Kidney (tissue), 14 donors: ENCODE results near the gene ZNF638. TPM values are rescaled to one million over a fixed set of nuclear protein-coding genes. Genes with fewer than 3 reads are reported as not detected.

Experiments
- DNase-seq, 5 donors: peaks; one replicate each; pipeline ENCODE4 v3.0.0-alpha.2; 2013 to 2020
- FAIRE-seq: peaks from 2 replicates; lab custom pipeline; 2012; peaks lifted over from hg19 to GRCh38; lab: Jason Lieb, UNC
- H3K27ac ChIP-seq, 2 donors: one replicate each; pipeline ENCODE4 v1.7.0; 2013; ENCODE audit warnings: low read depth in 2 of 2, low read length in 2 of 2, inconsistent platforms in 1 of 2
- H3K27me3 ChIP-seq: one replicate; pipeline ENCODE4 v1.7.1; 2013; ENCODE audit warnings: low read length, inconsistent platforms; ENCODE audit not compliant: control insufficient read depth, insufficient read depth
- H3K36me3 ChIP-seq, 3 donors: one replicate each; pipeline versions ENCODE4 v1.7.0 to v1.7.1; 2013; ENCODE audit warnings: low read length in 3 of 3, control low read depth in 1 of 3, inconsistent platforms in 1 of 3; ENCODE audit not compliant: insufficient read depth in 3 of 3, control insufficient read depth in 2 of 3
- H3K4me1 ChIP-seq, 3 donors: one replicate each; pipeline versions ENCODE4 v1.7.0 to v1.7.1; 2013; ENCODE audit warnings: low read length in 3 of 3, inconsistent platforms in 1 of 3, low read depth in 1 of 3; ENCODE audit not compliant: control insufficient read depth in 2 of 3, insufficient read depth in 2 of 3
- H3K4me3 ChIP-seq, 3 donors: one replicate each; pipeline versions ENCODE4 v1.7.0 to v1.8.1; 2013; ENCODE audit warnings: low read length in 3 of 3, control low read depth in 1 of 3, inconsistent platforms in 1 of 3
- H3K9ac ChIP-seq, 3 donors: one replicate each; pipeline versions ENCODE4 v1.7.0 to v1.7.1; 2013; ENCODE audit warnings: low read length in 3 of 3, control low read depth in 1 of 3, inconsistent platforms in 1 of 3
- H3K9me3 ChIP-seq, 3 donors: one replicate each; pipeline versions ENCODE4 v1.7.0 to v1.7.1; 2013; ENCODE audit warnings: low read length in 3 of 3, control low read depth in 1 of 3, inconsistent platforms in 1 of 3; ENCODE audit not compliant: control insufficient read depth in 2 of 3, insufficient read depth in 1 of 3
- intact Hi-C: fragments of 100-400 bp; cut with DNase I; formaldehyde crosslinking; loops from one replicate; pipeline ENCODE4 v1.11.1; 2022
- polyA plus RNA-seq: library from polyadenylated mRNA; stranded (reverse); fragments of 350-450 nt; fragmentation: Illumina TruSeq; extraction: RNeasy Lipid Tissue Mini Kit (QIAGEN cat#74804); gene quantifications from one replicate; pipeline ENCODE4 v1.2.3, GENCODE V29; 2014; ENCODE audit warnings: low read depth, low replicate concordance; ENCODE audit not compliant: insufficient read depth
- total RNA-seq: library from RNA; stranded (reverse); fragmentation: NEBNext Ultra II Directional; extraction: Animal tissue kit (Norgen Biotek cat#: 25700); gene quantifications from one replicate; pipeline ENCODE4 v1.2.1, GENCODE V29; 2021
- TF ChIP-seq, protein P1 (sequence below): IDR thresholded peaks from 3 replicates; pipeline ENCODE4 v1.5.1; 2012; ENCODE audit warnings: mild to moderate bottlenecking, moderate library complexity, borderline replicate concordance; ENCODE audit not compliant: insufficient read depth; ENCODE audit errors: extremely low read depth
- donor health status: control.
- donor health status: control.
- donor health status: control.
- donor health status: control.
- donor health status: control.
- donor health status: DM: yes; HTN: yes; CAD: no.
- donor health status: Normal renal cell carcinoma (clear cell type).

The ZNF638 gene
- total and polyA plus RNA-seq, 2 donors from 2014 or later: 84.8 to 122 TPM

DNA sequence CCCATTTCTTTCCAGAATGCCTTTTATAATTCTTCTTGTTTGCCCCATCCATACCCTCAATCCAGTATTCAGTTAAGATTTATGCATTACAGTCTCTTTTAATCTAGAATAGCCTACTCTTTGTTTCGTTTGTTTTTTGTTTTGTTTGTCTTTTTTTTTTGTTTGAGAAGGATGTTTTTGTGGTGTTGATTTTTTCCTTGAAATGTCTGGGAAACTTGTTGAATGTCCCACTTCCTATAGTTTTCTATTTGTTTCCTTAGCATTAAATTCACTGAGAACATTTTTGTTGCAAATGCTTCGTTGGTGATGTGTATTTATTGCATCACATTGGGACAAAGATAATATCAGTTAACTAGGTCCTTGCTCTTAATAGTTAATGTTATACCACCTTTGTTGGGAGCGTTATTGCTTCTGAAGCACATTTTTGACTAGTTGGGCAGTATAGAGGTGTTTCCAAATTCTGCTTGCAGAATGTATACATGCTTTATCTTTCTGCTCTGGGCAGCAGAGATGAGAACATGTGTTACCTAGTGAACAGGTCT lies 28.9 kb downstream of the ZNF638 start:
- Histone ChIP-seq H3K27ac (no peak overlapping the region), H3K27me3 (no peaks in the 10 kb centered on the region), H3K9me3 (no peaks in the 10 kb centered on the region), H3K4me1 (no peaks in the 10 kb centered on the region), H3K9ac (no peak overlapping the region), H3K4me3 (no peak overlapping the region), H3K36me3 (peaks cover 10 to 40% (median 37%) of the 10 kb centered on the region in 3 donors)
- FAIRE-seq (no peak), DNase-seq (no peak)
- TF ChIP-seq, protein P1, sequence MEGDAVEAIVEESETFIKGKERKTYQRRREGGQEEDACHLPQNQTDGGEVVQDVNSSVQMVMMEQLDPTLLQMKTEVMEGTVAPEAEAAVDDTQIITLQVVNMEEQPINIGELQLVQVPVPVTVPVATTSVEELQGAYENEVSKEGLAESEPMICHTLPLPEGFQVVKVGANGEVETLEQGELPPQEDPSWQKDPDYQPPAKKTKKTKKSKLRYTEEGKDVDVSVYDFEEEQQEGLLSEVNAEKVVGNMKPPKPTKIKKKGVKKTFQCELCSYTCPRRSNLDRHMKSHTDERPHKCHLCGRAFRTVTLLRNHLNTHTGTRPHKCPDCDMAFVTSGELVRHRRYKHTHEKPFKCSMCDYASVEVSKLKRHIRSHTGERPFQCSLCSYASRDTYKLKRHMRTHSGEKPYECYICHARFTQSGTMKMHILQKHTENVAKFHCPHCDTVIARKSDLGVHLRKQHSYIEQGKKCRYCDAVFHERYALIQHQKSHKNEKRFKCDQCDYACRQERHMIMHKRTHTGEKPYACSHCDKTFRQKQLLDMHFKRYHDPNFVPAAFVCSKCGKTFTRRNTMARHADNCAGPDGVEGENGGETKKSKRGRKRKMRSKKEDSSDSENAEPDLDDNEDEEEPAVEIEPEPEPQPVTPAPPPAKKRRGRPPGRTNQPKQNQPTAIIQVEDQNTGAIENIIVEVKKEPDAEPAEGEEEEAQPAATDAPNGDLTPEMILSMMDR: no peak
- intact Hi-C loops: no loop called here

DNA sequence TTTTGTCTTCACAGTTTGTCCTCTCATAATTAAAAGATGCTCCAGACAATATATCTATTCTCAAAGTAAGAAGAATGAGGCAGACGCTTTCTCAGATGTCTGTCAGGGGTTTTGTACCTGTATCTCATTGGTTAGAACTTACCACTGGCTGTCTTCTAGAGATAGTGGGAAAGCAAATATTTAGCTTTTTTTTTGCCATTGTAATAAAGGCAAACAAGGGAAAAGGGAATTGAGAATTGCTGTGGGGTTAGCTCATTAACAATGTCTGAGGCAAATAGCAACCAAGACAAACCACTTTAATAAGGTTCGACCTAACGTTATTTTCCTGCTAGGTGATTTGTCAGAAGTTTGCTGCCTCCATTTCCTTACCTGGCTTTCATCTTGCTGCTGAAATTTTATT lies 30.0 kb downstream of the ZNF638 start:
- TF ChIP-seq, protein P1: no peak
- no peak for DNase-seq
- intact Hi-C loops: no loop called here
- Histone ChIP-seq H3K9ac (no peak overlapping the region), H3K36me3 (peaks cover 7 to 38% (median 38%) of the 10 kb centered on the region in 3 donors), H3K4me3 (no peak overlapping the region), H3K9me3 (no peaks in the 10 kb centered on the region), H3K27ac (no peak overlapping the region), H3K4me1 (no peaks in the 10 kb centered on the region), H3K27me3 (no peaks in the 10 kb centered on the region)
- FAIRE-seq: no peak

- H3K36me3 ChIP-seq: peaks cover 7 to 32% (median 31%) of the 10 kb centered on the region in 3 donors
- intact Hi-C loops: no loop called here
- no peak for FAIRE-seq
These were observed 30.9 kb downstream of the ZNF638 start for GRCh38 chr2:71362447-71362846.

More at GRCh38 chr2:71362447-71362846, 30.9 kb downstream of the ZNF638 start:
- TF ChIP-seq, protein P1: no peak
- DNase-seq: no peak
- H3K27ac ChIP-seq: no peak overlapping the region
- H3K4me1 ChIP-seq: no peaks in the 10 kb centered on the region
- no peak overlapping the region for H3K4me3 ChIP-seq
- H3K9me3 ChIP-seq: no peaks in the 10 kb centered on the region
- no peaks in the 10 kb centered on the region for H3K27me3 ChIP-seq
- no peak overlapping the region for H3K9ac ChIP-seq
